ENCODE measurements around the gene GMPR2.
"Not testable (repeated sequence)": the region's sequence is repeated elsewhere in the genome, so short reads cannot be mapped to it uniquely, and the experiment has no call there.

The GMPR2 gene

GRCh38 chr14:24233538-24233866, 773 bp downstream of the GMPR2 start:
- peak; percentile 40 for DNase-seq

DNA sequence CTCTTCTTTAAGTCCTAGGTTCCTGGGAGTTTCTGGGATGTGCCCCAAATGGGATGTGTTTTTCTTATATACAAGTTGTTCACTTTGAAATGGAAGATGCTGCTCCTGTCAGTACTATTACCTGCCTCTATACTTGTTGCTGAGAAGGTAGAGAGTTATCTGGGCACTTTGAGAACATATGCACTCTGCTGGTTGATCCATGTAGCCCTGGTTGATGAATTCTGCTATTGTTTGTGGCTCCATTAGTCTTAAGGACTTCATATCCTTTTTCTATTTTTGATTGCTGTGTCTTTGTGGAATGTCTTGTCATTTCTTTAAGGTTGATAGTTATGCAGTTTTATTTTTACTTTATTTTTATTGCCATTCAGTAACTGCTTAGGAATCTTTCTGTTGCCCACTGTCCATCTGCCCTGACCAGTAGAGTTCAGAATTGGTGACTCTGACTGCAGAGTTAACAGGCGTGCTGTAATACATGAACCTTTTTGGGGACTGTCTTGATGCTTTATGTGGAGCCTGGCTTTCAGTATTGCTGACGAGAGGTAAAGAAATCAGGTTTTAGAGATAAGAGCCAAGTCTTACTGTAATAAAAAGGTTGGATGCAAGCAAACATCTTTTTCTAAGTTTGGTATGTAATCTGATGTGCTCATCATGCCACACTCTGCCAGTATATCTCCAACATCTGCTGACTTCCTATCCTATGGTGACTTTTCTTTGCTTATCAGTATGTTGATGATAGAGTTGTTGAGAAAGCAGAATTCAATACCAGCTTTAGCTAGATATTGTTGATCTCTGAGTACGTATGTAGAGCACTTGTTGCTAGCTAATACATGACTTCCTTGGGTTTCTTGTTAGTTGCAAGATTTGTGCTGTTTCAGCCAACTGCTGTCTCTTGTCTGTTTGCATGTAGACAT, 1.6 kb downstream of the GMPR2 start:
- no peak for DNase-seq

DNA sequence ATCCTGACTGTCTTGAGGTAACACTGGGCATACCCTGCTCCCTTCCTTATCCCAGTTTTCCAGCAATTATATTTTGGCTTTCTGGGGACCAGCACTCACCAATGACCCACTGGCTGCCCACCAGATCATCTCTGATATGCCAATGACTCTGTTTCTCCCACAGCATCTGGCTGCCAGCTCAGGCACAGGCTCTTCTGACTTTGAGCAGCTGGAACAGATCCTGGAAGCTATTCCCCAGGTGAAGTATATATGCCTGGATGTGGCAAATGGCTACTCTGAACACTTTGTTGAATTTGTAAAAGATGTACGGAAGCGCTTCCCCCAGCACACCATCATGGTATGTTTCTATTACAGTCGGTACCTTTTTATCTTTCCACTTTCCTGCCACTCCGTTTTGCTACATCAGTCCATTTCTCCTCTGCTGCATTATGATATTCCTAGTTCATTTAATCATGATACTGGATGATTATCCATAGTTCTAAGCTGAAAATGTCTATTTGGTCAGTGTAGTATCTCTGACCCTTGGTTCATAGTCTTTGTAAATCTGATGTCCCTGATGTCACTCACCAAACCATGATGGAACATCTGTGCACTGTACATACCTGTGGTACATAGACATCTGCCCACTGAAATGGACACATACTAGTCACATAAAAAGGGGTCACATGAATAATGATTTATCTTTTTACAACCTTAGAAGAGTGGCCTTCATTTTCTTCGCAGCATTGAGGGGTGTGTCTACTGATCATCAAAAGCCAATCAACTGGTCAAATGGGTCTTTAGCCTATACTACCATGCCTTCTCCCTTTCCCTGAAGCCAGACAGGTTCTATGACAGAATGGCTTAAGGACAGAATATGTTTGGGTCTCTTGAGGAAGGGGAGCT, 3.3 kb downstream of the GMPR2 start:
- DNase-seq = no peak

DNA sequence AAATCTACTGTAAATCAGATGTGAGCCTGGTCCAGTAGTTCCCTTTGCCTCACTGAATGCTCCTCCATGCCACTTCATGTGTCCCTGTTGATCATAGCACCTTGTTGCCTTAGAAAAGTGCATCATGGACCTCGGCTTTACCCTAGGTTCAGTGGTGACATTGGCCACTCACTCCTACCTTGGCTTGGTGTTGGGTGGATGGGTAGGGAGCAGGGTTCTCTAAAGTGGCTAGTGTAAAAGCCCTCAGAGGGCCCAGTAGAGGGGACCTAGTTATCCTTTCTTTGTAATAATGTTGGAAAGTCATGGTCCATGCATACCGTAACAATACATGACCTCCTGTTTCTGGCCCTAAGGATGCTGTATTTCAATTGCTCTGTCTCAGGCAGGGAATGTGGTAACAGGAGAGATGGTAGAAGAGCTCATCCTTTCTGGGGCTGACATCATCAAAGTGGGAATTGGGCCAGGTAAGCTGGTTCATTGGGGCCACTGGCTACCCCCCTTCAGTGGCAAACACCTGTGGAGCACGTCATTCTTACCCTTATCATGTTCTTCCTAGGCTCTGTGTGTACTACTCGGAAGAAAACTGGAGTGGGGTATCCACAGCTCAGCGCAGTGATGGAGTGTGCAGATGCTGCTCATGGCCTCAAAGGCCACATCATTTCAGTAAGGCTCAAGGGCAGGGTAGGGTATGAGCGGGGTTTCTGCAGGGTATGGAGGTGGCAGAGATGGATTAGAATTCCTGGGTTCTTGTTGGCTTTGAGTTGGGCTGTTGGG, 4.1 kb downstream of the GMPR2 start:
- no peak for DNase-seq

DNA sequence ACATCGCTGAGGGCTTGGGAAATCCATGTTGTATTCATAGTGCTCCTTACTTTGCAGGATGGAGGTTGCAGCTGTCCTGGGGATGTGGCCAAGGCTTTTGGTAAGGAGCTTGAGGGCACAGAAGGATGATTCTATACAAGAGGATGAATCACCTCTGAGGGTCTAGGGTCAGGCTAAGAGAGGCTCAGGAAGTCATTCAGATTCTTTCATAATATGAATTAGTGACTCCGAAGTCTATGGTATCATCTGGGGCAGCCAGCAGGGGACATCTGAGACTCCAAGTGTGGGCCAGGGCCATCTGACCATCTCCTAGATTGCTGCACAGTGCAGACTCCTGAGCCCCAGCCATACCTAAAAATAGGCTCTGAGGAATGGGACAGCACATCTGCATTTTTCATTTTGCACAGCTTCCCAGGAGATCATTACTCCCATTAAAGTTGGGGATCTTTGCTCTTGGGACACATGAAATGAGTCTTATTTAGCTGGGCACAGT, 4.8 kb downstream of the GMPR2 start:
- DNase-seq = no peak

DNA sequence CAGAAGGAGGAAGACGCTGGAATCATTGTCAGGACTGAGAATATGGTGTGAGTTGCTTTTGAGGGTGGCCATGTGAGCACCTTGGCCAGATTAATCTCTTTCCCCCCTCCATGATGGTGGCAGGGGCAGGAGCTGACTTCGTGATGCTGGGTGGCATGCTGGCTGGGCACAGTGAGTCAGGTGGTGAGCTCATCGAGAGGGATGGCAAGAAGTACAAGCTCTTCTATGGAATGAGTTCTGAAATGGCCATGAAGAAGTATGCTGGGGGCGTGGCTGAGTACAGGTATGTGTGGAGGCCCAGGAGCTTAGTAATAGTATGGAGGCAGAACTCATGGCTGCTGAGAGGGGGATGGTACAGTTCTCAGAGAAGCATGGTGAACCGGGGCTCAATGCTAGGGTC, 5.4 kb downstream of the GMPR2 start:
- DNase-seq = no peak

GRCh38 chr14:24238527-24239037, 5.9 kb downstream of the GMPR2 start:
- DNase-seq = no peak

DNA sequence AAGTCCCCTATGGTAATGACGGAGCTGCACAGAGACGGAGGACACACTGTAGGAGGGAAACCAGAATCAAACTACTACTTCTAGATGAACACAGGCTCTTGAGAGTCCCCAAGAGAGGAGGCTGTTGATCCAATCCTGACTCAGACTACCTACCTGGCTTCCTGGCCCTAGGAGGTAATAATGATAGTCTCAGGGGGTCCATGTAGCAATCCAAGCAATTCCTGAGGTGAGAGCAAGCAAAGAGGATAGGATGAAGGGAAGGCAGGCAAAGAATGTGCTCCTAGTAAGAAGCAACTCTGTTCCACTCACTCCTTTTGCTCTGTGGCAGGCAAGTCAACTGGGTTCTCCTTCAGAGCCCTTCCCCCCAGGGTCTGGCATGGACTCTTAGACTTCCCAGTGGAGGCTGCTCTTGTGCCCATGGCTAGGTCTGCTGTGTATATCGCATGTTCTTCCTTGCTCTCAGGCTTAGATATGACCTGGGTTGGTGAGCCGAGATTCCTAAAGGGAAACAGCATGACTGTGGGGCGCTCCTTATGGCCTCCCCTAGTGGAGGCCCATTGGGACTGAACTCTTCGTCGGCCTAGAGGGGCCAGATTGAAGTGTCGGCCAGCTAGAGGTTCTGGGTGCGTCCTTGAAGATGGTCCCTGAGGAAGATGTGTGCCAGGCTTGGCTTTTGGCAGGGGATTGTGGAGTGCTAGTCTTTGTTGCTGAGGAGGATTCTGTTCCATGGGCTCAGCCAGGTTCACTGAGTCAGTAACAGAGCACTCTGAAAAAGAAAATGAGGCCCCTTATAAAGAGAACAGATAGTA, 7.6 kb downstream of the GMPR2 start:
- no peak for DNase-seq

DNA sequence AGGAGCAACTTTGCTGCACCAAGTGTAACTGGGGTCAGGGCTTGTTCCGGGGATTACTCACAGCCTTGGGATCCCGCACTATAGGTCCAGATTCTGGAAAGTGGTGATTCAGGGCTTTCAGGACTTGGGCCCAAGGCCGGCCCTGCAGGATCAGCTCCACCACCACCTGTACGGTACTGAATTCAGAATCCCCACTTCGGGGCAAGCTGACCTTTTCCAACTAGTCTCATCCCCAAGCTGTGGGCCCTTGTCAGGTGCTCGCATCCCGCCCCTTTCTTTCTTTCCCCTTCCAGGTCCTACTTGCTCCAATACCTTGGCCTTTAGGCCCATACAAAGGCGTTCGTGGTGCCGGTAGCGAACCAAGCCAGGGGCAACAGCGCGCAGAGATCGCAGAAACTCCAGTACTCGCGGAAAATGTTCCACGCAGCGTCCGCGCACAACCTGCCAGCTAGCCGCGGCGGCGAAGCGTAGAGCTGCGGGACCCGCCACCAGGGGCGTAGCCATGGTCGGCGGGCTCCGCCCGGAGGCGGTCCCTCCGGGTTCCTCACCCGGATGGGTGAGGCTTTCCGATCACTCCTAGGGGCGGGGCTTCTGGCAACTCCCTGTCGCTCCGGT, 9.2 kb downstream of the GMPR2 start:
- peak; percentile 96 for DNase-seq

- DNase-seq = no peak
Measured at GRCh38 chr14:24243336-24243836, 10.7 kb downstream of the GMPR2 start.

- not testable (repeated sequence) for DNase-seq
Measured at GRCh38 chr14:24245350-24245749, 12.6 kb downstream of the GMPR2 start.

DNA sequence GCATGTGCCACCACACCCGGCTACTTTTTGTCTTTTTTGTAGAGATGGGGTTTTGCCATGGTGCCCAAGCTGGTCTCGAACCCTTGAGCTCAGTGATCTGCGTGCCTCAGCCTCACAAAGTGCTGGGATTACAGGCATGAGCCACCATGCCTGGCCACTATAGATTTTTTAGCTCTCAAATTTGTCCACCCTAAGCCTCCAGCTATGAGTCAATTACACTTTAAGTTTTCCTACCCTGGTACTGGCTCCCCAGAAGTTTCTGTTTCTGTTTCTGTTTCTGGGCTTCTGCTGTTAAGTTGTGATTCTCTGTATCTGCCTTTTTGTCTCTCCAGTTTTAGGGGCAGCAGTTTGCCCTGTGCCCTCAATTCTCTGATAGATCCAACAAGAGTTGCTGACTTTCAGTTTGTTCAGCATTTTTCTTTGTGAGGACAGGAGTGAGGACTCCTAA, 14.1 kb downstream of the GMPR2 start:
- DNase-seq = peak; percentile 86

- peak; percentile 33 for DNase-seq
Measured at GRCh38 chr14:24247422-24247821, 14.7 kb downstream of the GMPR2 start.

DNA sequence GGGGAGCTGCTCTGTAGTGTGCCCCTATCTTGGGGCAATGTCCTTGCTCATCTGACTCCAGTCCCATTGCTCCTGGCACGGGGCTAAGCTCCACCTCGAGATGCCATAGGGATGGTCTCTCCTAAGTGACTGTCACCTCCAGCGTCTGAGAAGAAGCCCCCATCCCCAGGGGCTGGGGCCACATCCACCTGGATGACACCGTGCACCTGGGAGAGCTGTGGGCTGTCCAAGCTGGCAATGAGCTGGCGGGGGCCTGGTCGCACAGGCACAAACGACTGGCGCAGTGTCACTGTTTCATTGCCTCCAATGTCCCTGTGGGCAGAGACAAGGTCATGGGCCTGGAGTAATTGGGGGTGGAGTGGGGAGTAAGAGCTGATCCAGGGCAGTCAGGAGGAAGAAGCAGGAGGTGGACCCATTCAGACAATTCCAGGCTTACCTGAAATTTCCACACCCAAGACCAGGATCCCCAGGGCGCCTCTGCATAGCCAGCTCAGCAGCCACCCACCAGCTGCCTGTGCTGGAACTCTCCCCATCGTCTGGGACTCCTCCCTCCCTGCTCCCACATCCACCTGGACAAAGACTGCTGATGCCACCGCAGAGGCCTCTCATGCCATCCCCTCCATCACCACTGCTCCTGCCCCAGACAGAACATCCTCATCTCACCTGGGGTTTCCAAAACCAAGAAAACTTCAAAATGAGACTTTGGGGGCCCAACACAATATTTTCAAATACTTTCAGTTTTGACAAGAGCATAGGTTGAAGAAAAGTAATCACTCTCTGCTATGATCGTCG, 16.7 kb downstream of the GMPR2 start:
- no peak for DNase-seq

DNA sequence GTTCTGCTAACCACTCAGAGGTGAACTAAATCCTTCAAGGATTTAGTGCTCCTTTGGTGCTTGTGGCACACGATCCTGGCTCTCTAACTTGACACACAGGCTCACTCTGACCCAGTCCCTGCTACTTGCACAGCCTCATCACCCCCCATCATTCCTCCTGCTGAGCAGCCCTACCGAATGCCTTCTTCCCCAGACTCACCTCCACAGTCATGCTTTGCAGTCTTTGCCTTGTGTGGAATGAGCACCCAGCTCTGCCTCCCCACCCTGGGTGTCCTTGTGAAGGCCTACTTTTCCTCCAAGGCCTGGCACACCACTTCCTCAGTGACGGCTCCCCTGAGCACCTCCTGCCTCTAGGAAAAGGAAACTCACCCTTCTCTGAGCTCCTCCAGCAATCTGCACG, 17.6 kb downstream of the GMPR2 start:
- no peak for DNase-seq

DNA sequence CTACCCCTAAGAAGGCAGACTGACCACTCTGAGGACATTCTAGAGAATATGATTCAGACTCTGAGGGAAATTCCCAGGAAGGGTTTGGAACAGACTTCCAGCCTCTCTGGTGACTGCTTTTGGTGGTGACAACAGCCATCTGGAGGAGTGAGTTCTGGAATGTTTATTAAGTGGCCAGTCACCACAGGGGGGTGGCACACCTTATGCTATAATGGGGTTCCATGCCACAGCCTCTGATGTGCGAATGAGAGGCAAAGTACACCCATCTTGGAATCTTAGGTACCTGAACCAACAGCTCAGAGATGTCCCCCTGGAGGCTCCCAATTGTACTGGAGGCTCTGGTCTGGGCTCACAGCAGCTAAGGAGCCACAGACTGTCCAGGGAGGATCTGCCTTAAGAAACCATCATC, 19.2 kb downstream of the GMPR2 start:
- no peak for DNase-seq

DNA sequence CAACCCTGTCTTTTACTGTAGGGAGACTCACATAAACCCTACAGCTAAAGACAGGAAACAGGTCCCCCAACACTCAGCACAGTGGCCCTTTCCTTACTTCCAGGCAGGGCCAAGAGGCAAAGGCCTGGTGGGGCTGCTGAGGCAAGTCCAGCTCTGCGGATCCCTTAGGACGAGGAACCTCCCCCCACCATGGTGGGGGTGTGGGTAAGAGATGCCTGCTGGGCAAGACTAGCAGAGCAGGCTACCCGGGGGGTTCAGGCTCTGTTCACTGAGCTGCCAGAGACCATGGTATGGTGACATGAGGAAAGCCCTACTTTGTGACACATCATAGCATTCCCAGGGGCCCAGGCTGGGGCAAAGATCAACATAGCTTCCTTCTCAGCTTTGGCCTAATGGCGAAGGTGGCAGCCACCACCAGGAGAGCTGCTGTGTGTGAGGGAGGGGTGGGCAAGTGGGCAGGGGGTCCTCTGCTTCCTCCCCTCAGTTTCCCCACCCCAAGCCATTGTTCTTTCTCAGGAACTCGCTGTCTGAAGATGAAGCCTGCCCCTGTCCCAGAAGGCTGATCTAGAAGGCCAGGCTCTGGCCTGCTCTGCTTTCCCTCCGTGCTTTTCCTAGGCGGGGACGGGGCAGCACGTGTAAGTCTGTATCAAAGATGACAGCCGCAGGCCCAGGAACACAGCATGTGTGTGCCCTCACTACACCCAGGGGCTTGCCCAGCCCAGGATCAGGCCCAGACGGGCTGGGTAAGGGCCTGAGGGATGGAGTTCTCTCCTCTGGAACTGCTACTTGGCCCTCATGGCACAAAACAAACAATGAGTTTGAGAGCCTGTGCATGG, 19.8 kb downstream of the GMPR2 start:
- no peak for DNase-seq

DNA sequence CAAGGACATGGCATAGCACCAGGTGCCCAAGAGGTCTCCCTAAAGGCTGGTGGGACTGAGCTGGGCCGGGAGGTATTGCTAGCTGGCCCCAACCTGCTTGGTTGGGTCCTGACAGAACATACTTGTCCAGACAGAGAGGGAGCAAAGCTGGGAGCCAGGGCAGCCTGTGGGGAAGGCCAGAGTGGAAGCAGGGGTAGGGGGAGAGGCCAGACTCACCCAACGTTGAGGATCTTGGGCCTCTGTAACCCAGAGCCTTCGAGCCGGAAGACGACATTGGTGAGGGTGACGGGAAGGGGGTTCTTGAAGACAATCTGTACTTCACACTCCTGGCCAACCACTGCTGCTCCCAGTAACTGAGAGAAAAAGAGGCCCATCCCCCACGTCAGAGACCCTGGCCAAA, 21.2 kb downstream of the GMPR2 start:
- DNase-seq = no peak
